ENCODE results near the gene PARVG.

PARVG gene

GRCh38 chr22:44180706-44181032 lies at the start of gene PARVG:
TSS of gene PARVG (plus strand) at chr22:44180925. CDS start at chr22:44183330, 2,405 bp downstream.
- peak in 1 of 2 donors; percentile 21 for DNase-seq

- no peak for DNase-seq
These were observed 49.3 kb upstream of the PARVG start for GRCh38 chr22:44131412-44131811.

- DNase-seq = no peak
These were observed 48.6 kb upstream of the PARVG start for GRCh38 chr22:44131989-44132685.

- no peak for DNase-seq
These were observed 48.0 kb upstream of the PARVG start for GRCh38 chr22:44132724-44133123.

GRCh38 chr22:44133161-44133560 lies 47.6 kb upstream of the PARVG start:
- DNase-seq = no peak

GRCh38 chr22:44133901-44134571 lies 46.7 kb upstream of the PARVG start:
- no peak for DNase-seq

GRCh38 chr22:44136112-44136511 lies 44.6 kb upstream of the PARVG start:
- no peak for DNase-seq

- DNase-seq = no peak
These were observed 43.9 kb upstream of the PARVG start for GRCh38 chr22:44136786-44137185.

GRCh38 chr22:44137415-44137814 lies 43.3 kb upstream of the PARVG start:
- DNase-seq = no peak

GRCh38 chr22:44139773-44140172 lies 41.0 kb upstream of the PARVG start:
- no peak for DNase-seq

- no peak for DNase-seq
These were observed 38.2 kb upstream of the PARVG start for GRCh38 chr22:44142421-44143104.

- DNase-seq = no peak
These were observed 37.6 kb upstream of the PARVG start for GRCh38 chr22:44143105-44143474.

- DNase-seq = no peak
These were observed 37.1 kb upstream of the PARVG start for GRCh38 chr22:44143579-44143978.

- DNase-seq = no peak
These were observed 36.6 kb upstream of the PARVG start for GRCh38 chr22:44144046-44144569.

- no peak for DNase-seq
These were observed 35.2 kb upstream of the PARVG start for GRCh38 chr22:44145544-44145943.

- DNase-seq = no peak
These were observed 34.5 kb upstream of the PARVG start for GRCh38 chr22:44146088-44146861.

- no peak for DNase-seq
These were observed 33.6 kb upstream of the PARVG start for GRCh38 chr22:44147008-44147645.

- DNase-seq = no peak
These were observed 32.7 kb upstream of the PARVG start for GRCh38 chr22:44147821-44148574.

GRCh38 chr22:44151676-44152075 lies 29.0 kb upstream of the PARVG start:
- DNase-seq = no peak

GRCh38 chr22:44153710-44154109 lies 27.0 kb upstream of the PARVG start:
- no peak for DNase-seq

GRCh38 chr22:44154436-44154942 lies 26.2 kb upstream of the PARVG start:
- DNase-seq = no peak

GRCh38 chr22:44155115-44155514 lies 25.6 kb upstream of the PARVG start:
- DNase-seq = no peak

Data from stimulated activated CD4-positive, alpha-beta T cell treated with anti-CD3 and anti-CD28 coated beads, Interleukin-2, amount 100 ng/mL, for 48 hours (primary cell).